OCI-LY7 (cell line): ENCODE results near the gene SPRY4. TPM values are rescaled to one million over a fixed set of nuclear protein-coding genes. Genes with fewer than 3 reads are reported as not detected.

ENCODE experiments used
- BruUV-seq: library from RNA; stranded (reverse); fragments of 400-500 nt; replicated peaks from 2 replicates; lab custom pipeline; 2021; lab: Mats Ljungman, UMichigan
- CTCF ChIA-PET: fragments of 300-600 bp; sonication (Branson Sonifier 250); formaldehyde crosslinking; loops from one replicate; lab custom pipeline; 2022; ENCODE audit warnings: antibody characterized with exemption; ENCODE audit not compliant: unreplicated experiment; lab: Charles Lee
- POLR2A ChIA-PET: fragments of 300-600 bp; sonication (Branson Sonifier 250); formaldehyde crosslinking; loops from one replicate; lab custom pipeline; 2022; ENCODE audit warnings: antibody characterized with exemption; lab: Charles Lee
- DNase-seq: peaks from one replicate; pipeline ENCODE4 v3.0.0-alpha.2; 2015; ENCODE audit warnings: low spot score
- H2AFZ ChIP-seq: fragments of 200-600 bp; sonication (generic), shearing (Covaris generic); 2 replicates; pipeline ENCODE4 v1.6.1; 2014; ENCODE audit warnings: mild to moderate bottlenecking, antibody characterized with exemption, low read length, moderate library complexity
- H3K27ac ChIP-seq: fragments of 200-600 bp; sonication (generic); 2 replicates; pipeline ENCODE4 v1.5.1; 2014; ENCODE audit warnings: mixed run types, low read depth, mild to moderate bottlenecking, moderate library complexity, low read length, inconsistent platforms; ENCODE audit not compliant: poor library complexity, severe bottlenecking
- H3K36me3 ChIP-seq: fragments of 200-600 bp; sonication (generic); 2 replicates; pipeline ENCODE4 v1.6.1; 2014; ENCODE audit warnings: mild to moderate bottlenecking, antibody characterized with exemption, low read length, moderate library complexity, mixed read lengths; ENCODE audit not compliant: insufficient read depth
- H3K4me1 ChIP-seq: fragments of 200-600 bp; sonication (generic); 2 replicates; pipeline ENCODE4 v1.5.1; 2014; ENCODE audit warnings: mild to moderate bottlenecking, low read length; ENCODE audit not compliant: insufficient read depth, poor library complexity, severe bottlenecking
- H3K4me2 ChIP-seq: fragments of 200-600 bp; sonication (generic); 2 replicates; pipeline ENCODE4 v1.6.1; 2014; ENCODE audit warnings: mild to moderate bottlenecking, low read length
- H3K4me3 ChIP-seq: fragments of 200-600 bp; sonication (generic); 2 replicates; pipeline ENCODE4 v1.5.1; 2014; ENCODE audit warnings: mild to moderate bottlenecking, low read depth, low read length; ENCODE audit not compliant: poor library complexity, severe bottlenecking
- H3K79me2 ChIP-seq: fragments of 200-600 bp; sonication (generic); 2 replicates; pipeline ENCODE4 v1.6.1; 2016; ENCODE audit warnings: low read depth, mild to moderate bottlenecking, low read length, moderate library complexity, mixed read lengths; ENCODE audit not compliant: insufficient read depth
- H3K9me2 ChIP-seq: fragments of 200-600 bp; sonication (generic); 2 replicates; pipeline ENCODE4 v1.6.1; 2016; ENCODE audit warnings: mild to moderate bottlenecking, low read length, mixed read lengths; ENCODE audit not compliant: insufficient read depth
- H3K9me3 ChIP-seq: fragments of 200-600 bp; sonication (generic); 2 replicates; pipeline ENCODE4 v1.6.1; 2014; ENCODE audit warnings: mild to moderate bottlenecking, mixed run types, low read length, mixed read lengths
- H4K20me1 ChIP-seq: fragments of 200-600 bp; sonication (generic); 2 replicates; pipeline ENCODE4 v1.6.1; 2014; ENCODE audit warnings: mild to moderate bottlenecking, antibody characterized with exemption, low read length, moderate library complexity, mixed read lengths; ENCODE audit not compliant: insufficient read depth
- CTCF ChIP-seq: fragments of 200-600 bp; sonication (generic); conservative IDR thresholded peaks from 2 replicates; pipeline ENCODE4 v1.5.1; 2014; ENCODE audit warnings: mild to moderate bottlenecking, antibody characterized with exemption, low read length, moderate library complexity, mixed read lengths
- EZH2phosphoT487 ChIP-seq: fragments of 200-600 bp; sonication (generic); IDR thresholded peaks from 2 replicates; pipeline ENCODE4 v1.6.1; 2018; ENCODE audit warnings: low read depth, borderline replicate concordance, mild to moderate bottlenecking, mixed run types, antibody characterized with exemption, low read length, moderate library complexity, mixed read lengths
- intact Hi-C: fragments of 100-400 bp; cut with micrococcal nuclease; formaldehyde crosslinking; loops from one replicate; pipeline ENCODE4 v1.10.0; 2022; ENCODE audit not compliant: unreplicated experiment
- total RNA-seq, 2 experiments: library from RNA; depleted of rRNA in 1 of 2; stranded (reverse); fragments of >200 nt in 1 of 2; shearing (Covaris generic) in 1 of 2; gene quantifications; 2 replicates each; pipeline ENCODE4 v1.2.3, GENCODE V29; 2014 to 2022

SPRY4 gene
- total RNA-seq, 2 experiments from 2014 or later = not detected

GRCh38 chr5:142278627-142279026 is 46.2 kb downstream of the SPRY4 start:
- Histone ChIP-seq H3K4me1 (no peaks in the 10 kb centered on the region), H3K9me3 (no peaks in the 10 kb centered on the region), H3K36me3 (no peaks in the 10 kb centered on the region), H3K4me3 (no peak overlapping the region), H3K79me2 (no peaks in the 10 kb centered on the region), H3K9me2 (no peaks in the 10 kb centered on the region), H3K27ac (no peak overlapping the region), H2AFZ (no peak overlapping the region), H4K20me1 (no peaks in the 10 kb centered on the region), H3K4me2 (no peak overlapping the region)
- CTCF ChIA-PET = no interaction called here
- no TSS peak for BruUV-seq
- intact Hi-C loops = no loop called here
- POLR2A ChIA-PET = interaction anchor here (0.5 kb wide), 1 partner anchor 28 kb away, joined by 4 read pairs; no protein-coding TSS in a partner anchor
- no peak for TF ChIP-seq EZH2phosphoT487
- TF ChIP-seq CTCF = no peak
- no peak for DNase-seq

GRCh38 chr5:142277796-142278195 is 47.0 kb downstream of the SPRY4 start:
- Histone ChIP-seq H3K79me2 (no peaks in the 10 kb centered on the region), H3K9me2 (no peaks in the 10 kb centered on the region), H3K27ac (no peak overlapping the region), H3K4me3 (no peak overlapping the region), H3K36me3 (no peaks in the 10 kb centered on the region), H2AFZ (no peak overlapping the region), H3K9me3 (no peaks in the 10 kb centered on the region), H4K20me1 (no peaks in the 10 kb centered on the region), H3K4me2 (no peak overlapping the region), H3K4me1 (no peaks in the 10 kb centered on the region)
- intact Hi-C loops = no loop called here
- ChIA-PET POLR2A (interaction anchor here (0.7 kb wide), 1 partner anchor 9 kb away, joined by 5 read pairs; no protein-coding TSS in a partner anchor), CTCF (no interaction called here)
- no TSS peak for BruUV-seq
- DNase-seq = no peak
- TF ChIP-seq EZH2phosphoT487 (no peak), CTCF (no peak)

- no TSS peak for BruUV-seq
- intact Hi-C loops = no loop called here
- Histone ChIP-seq H3K4me1 (no peaks in the 10 kb centered on the region), H3K27ac (no peak overlapping the region), H3K9me2 (no peaks in the 10 kb centered on the region), H2AFZ (no peak overlapping the region), H4K20me1 (no peaks in the 10 kb centered on the region), H3K4me3 (no peak overlapping the region), H3K36me3 (no peaks in the 10 kb centered on the region), H3K4me2 (no peak overlapping the region), H3K9me3 (no peaks in the 10 kb centered on the region), H3K79me2 (no peaks in the 10 kb centered on the region)
- no peak for DNase-seq
- TF ChIP-seq CTCF (no peak), EZH2phosphoT487 (no peak)
- ChIA-PET POLR2A (no interaction called here), CTCF (no interaction called here)
These were observed 48.3 kb downstream of the SPRY4 start for GRCh38 chr5:142276517-142276916.
